ENCODE measurements around the gene DUT.

DNA sequence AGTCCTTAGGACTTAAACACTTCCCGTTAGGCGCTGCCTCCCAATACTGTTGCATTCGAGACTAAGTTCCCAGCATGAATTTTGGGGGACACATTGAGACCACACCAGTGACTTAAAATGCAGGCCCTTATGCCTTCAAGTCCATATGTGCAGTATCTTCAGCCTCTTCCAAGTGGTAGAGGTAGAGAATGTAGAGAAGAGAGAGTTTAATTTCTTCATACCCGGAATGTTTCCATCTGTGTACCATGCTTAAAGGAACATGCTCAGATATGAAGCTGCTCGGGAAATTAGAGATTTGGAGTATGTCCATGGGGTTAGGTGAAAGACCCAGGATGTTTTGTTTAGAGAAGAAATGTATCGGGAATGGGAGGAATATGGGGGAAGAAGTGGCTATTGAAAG is 12.6 kb downstream of the DUT start:
- TF ChIP-seq, protein P1, sequence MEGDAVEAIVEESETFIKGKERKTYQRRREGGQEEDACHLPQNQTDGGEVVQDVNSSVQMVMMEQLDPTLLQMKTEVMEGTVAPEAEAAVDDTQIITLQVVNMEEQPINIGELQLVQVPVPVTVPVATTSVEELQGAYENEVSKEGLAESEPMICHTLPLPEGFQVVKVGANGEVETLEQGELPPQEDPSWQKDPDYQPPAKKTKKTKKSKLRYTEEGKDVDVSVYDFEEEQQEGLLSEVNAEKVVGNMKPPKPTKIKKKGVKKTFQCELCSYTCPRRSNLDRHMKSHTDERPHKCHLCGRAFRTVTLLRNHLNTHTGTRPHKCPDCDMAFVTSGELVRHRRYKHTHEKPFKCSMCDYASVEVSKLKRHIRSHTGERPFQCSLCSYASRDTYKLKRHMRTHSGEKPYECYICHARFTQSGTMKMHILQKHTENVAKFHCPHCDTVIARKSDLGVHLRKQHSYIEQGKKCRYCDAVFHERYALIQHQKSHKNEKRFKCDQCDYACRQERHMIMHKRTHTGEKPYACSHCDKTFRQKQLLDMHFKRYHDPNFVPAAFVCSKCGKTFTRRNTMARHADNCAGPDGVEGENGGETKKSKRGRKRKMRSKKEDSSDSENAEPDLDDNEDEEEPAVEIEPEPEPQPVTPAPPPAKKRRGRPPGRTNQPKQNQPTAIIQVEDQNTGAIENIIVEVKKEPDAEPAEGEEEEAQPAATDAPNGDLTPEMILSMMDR (IDR thresholded peaks at IDR 0.05), result no peak
- no peak for TF ChIP-seq POLR2A (IDR thresholded peaks at IDR 0.05)

Measured in body of pancreas (tissue), 4 donors.